ENCODE measurements around the gene SLC29A1. TPM values are rescaled to one million over a fixed set of nuclear protein-coding genes. Genes with fewer than 3 reads are reported as not detected.

SLC29A1 gene
- total and polyA plus RNA-seq, 2 of the 8 experiments (the other 6 are each of a cell fraction or from before 2014, with no cell fraction given): 187 to 558 TPM

DNA sequence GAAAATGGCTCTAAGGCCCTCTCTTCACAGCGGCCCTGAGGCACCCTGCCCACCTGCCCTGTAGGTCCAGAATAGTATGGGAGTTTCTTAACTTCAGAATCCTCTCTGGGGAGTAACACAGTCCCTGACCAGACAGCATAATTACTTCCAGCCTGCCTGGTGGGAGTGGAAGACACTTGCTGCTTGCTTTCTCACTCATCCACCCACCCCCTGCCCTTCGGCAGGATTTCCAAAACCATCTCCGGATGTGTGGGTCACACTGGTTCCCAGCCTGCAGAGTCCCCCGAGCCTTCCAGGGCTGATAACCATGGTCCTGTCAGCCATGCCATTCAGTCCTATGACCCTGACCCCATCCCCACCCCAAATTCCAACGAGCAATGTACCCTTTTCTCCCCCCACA lies 5.4 kb downstream of the SLC29A1 start:
- Histone ChIP-seq H3K36me3 (ENCODE audit: control insufficient read depth in 2 of 4, insufficient read depth in 4 of 4, low read length in 3 of 4) (peaks cover 26 to 57% (median 45%) of the 10 kb centered on the region in 4 experiments), H3K23ac (ENCODE audit: insufficient read length) (no peak overlapping the region), H3K9me3 (ENCODE audit: insufficient read depth in 2 of 2, low read depth in 1 of 2, low read length in 1 of 2) (no peaks in the 10 kb centered on the region), H4K5ac (ENCODE audit: insufficient read length, low read depth, low read length) (no peak overlapping the region), H3K18ac (ENCODE audit: extremely low read depth, low read length) (no peak overlapping the region), H2BK5ac (ENCODE audit: low read depth, low read length) (no peak overlapping the region; the same call in 1 of the 2 replicates), H3K9ac (replicated peaks in 1 of 4; ENCODE audit: extremely low read depth in 1 of 4, low read depth in 3 of 4, low read length in 3 of 4) (no peak overlapping the region), H3K4ac (replicated peaks; ENCODE audit: insufficient read length, low read depth, low read length) (no peak overlapping the region), H3K4me1 (replicated peaks in 1 of 4; ENCODE audit: control insufficient read depth in 3 of 4, insufficient read depth in 4 of 4, low read length in 3 of 4) (peaks cover 9 to 28% (median 21%) of the 10 kb centered on the region in 4 experiments), H3K4me2 (ENCODE audit: insufficient read depth in 1 of 2, low read depth in 2 of 2, low read length in 2 of 2) (no peak overlapping the region), H2AFZ (ENCODE audit: low read length) (no peak overlapping the region), H2AK5ac (ENCODE audit: low read depth, low read length) (no peak overlapping the region), H3K27me3 (replicated peaks in 1 of 4; ENCODE audit: control insufficient read depth in 3 of 4, extremely low read depth in 1 of 4, insufficient read depth in 3 of 4, low read length in 3 of 4) (no peaks in the 10 kb centered on the region), H4K91ac (replicated peaks; ENCODE audit: insufficient read length, low read length) (no peak overlapping the region), H3K23me2 (ENCODE audit: low read depth, low read length) (peaks cover 10% of the 10 kb centered on the region), H2BK20ac (ENCODE audit: low read length) (no peak overlapping the region), H3K79me1 (ENCODE audit: low read depth, low read length) (peaks cover 29% of the 10 kb centered on the region), H3K4me3 (ENCODE audit: extremely low read depth in 1 of 4, insufficient read depth in 2 of 4, low read depth in 3 of 4, low read length in 4 of 4) (no peak overlapping the region), H3K27ac (ENCODE audit: low read depth, low read length) (no peak overlapping the region), H2BK15ac (ENCODE audit: low read length) (no peak overlapping the region), H3K56ac (replicated peaks; ENCODE audit: insufficient read length, low read depth, low read length) (no peak overlapping the region), H3K79me2 (ENCODE audit: control insufficient read depth in 1 of 2, insufficient read depth in 2 of 2, low read length in 2 of 2) (peaks cover 10 to 48% of the 10 kb centered on the region in 2 experiments; a peak in 3 of 4 replicates), H2BK12ac (ENCODE audit: low read depth, low read length) (no peak overlapping the region), H4K20me1 (replicated peaks in 1 of 2; ENCODE audit: control insufficient read depth in 1 of 2, insufficient read depth in 2 of 2, low read length in 2 of 2) (peaks cover 34 to 48% of the 10 kb centered on the region in 2 experiments), H3K14ac (ENCODE audit: insufficient read length) (no peak overlapping the region), H2BK120ac (replicated peaks; ENCODE audit: low read depth, low read length) (no peak overlapping the region), H4K8ac (ENCODE audit: extremely low read depth, insufficient read depth, low read length) (no peak overlapping the region)
- 91% methylated on average over 5 of the region's 5 CpGs; no CpG with 5 or more reads in 1 of the 2 experiments for WGBS, 2 experiments (ENCODE audit: extremely low coverage in 1 of 2, insufficient coverage in 1 of 2, insufficient read length in 1 of 2, insufficient replicate concordance in 2 of 2, low coverage in 1 of 2, low lambda C conversion rate in 2 of 2, missing lambda C conversion rate in 1 of 2)
- CTCF ChIA-PET (ENCODE audit: partially characterized antibody): interaction anchor here (1.3 to 19.4 kb wide), 9 partner anchors 7 to 133 kb away, joined by 3 to 287 read pairs (median 8); partner anchors contain the start of gene SLC35B2
- POLR2A ChIA-PET (ENCODE audit: partially characterized antibody): interaction anchor here (0.6 to 21.0 kb wide), 7 partner anchors 7 to 1059 kb away, joined by 3 to 477 read pairs (median 13); partner anchors contain the start of genes HSP90AB1 and SLC35B2
- FAIRE-seq: no peak
- no peak for DNase-seq (ENCODE audit: low read depth in 1 of 2, low spot score in 2 of 2)
- TF ChIP-seq RBBP5 (IDR thresholded peaks at IDR 0.05; ENCODE audit: borderline replicate concordance, low read depth, low read length) (no peak), PHF8 (conservative IDR thresholded peaks at IDR 0.05; ENCODE audit: low read depth, low read length) (no peak), NANOG (IDR thresholded peaks at IDR 0.05; ENCODE audit: insufficient read depth, low read depth, low read length, poor library complexity, severe bottlenecking) (no peak), BCL11A (IDR thresholded peaks at IDR 0.05; ENCODE audit: low read depth in 2 of 2, low read length in 2 of 2) (no peak), SP2 (IDR thresholded peaks at IDR 0.05; ENCODE audit: low read length) (no peak), SIX5 (IDR thresholded peaks at IDR 0.05; ENCODE audit: low read depth, low read length) (no peak), HDAC6 (IDR thresholded peaks at IDR 0.05; ENCODE audit: low read depth, low read length) (no peak), JUND (IDR thresholded peaks at IDR 0.05; ENCODE audit: low read length) (no peak), CBX8 (IDR thresholded peaks at IDR 0.05; ENCODE audit: borderline replicate concordance, low read depth, low read length) (no peak), EGR1 (IDR thresholded peaks at IDR 0.05; ENCODE audit: borderline replicate concordance, low read depth, low read length) (no peak)
- TF ChIP-seq, protein P1, sequence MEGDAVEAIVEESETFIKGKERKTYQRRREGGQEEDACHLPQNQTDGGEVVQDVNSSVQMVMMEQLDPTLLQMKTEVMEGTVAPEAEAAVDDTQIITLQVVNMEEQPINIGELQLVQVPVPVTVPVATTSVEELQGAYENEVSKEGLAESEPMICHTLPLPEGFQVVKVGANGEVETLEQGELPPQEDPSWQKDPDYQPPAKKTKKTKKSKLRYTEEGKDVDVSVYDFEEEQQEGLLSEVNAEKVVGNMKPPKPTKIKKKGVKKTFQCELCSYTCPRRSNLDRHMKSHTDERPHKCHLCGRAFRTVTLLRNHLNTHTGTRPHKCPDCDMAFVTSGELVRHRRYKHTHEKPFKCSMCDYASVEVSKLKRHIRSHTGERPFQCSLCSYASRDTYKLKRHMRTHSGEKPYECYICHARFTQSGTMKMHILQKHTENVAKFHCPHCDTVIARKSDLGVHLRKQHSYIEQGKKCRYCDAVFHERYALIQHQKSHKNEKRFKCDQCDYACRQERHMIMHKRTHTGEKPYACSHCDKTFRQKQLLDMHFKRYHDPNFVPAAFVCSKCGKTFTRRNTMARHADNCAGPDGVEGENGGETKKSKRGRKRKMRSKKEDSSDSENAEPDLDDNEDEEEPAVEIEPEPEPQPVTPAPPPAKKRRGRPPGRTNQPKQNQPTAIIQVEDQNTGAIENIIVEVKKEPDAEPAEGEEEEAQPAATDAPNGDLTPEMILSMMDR (IDR thresholded peaks at IDR 0.05; ENCODE audit: control extremely low read depth in 1 of 3, insufficient read depth in 1 of 3, low read depth in 1 of 3, low read length in 3 of 3): no peak
